ENCODE results near the gene PSTK. TPM values are rescaled to one million over a fixed set of nuclear protein-coding genes. Genes with fewer than 3 reads are reported as not detected.
A peak's percentile ranks its signal among the peaks of the same experiment; 100 is the strongest.

The PSTK gene
- total and polyA plus RNA-seq, 10 of the 15 experiments (the other 5 are each of a cell fraction or from before 2014, with no cell fraction given), result 1.8 to 7.1 (median 3.4) TPM

- TF ChIP-seq, protein P1, sequence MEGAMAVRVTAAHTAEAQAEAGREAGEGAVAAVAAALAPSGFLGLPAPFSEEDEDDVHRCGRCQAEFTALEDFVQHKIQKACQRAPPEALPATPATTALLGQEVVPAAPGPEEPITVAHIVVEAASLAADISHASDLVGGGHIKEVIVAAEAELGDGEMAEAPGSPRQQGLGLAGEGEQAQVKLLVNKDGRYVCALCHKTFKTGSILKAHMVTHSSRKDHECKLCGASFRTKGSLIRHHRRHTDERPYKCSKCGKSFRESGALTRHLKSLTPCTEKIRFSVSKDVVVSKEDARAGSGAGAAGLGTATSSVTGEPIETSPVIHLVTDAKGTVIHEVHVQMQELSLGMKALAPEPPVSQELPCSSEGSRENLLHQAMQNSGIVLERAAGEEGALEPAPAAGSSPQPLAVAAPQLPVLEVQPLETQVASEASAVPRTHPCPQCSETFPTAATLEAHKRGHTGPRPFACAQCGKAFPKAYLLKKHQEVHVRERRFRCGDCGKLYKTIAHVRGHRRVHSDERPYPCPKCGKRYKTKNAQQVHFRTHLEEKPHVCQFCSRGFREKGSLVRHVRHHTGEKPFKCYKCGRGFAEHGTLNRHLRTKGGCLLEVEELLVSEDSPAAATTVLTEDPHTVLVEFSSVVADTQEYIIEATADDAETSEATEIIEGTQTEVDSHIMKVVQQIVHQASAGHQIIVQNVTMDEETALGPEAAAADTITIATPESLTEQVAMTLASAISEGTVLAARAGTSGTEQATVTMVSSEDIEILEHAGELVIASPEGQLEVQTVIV (IDR thresholded peaks at IDR 0.05; ENCODE audit: borderline replicate concordance, partially characterized antibody), result peak; percentile 60
- TF ChIP-seq TAF1 (IDR thresholded peaks at IDR 0.05; ENCODE audit: borderline replicate concordance, low read depth, low read length), result peak; percentile 85; the same call in 1 of the 2 replicates
- 0 out of 2 replicates have a peak, but pooled peaks have one; percentile 25 for TF ChIP-seq BCL11A (IDR thresholded peaks at IDR 0.05; ENCODE audit: low read depth, low read length)
- no peak for TF ChIP-seq WRNIP1 (IDR thresholded peaks at IDR 0.05; ENCODE audit: borderline replicate concordance, low read depth, low read length)
- peak; percentile 86 for TF ChIP-seq POLR2AphosphoS5 (IDR thresholded peaks at IDR 0.05; ENCODE audit: low read length)
- peak; percentile 91 for TF ChIP-seq JUND (IDR thresholded peaks at IDR 0.05; ENCODE audit: low read depth, low read length)
- no peak for TF ChIP-seq ESRRA (IDR thresholded peaks at IDR 0.05; ENCODE audit: low read length)
- TF ChIP-seq SIX5 (IDR thresholded peaks at IDR 0.05; ENCODE audit: low read depth, low read length, severe bottlenecking), result no peak
- TF ChIP-seq IRF3 (IDR thresholded peaks at IDR 0.05), result no peak
- TF ChIP-seq POLR2AphosphoS2 (IDR thresholded peaks at IDR 0.05; ENCODE audit: low read depth, low read length), result 0 out of 2 replicates have a peak, but pooled peaks have one; percentile 56
- no peak for TF ChIP-seq ZNF217 (IDR thresholded peaks at IDR 0.05)
- TF ChIP-seq NFYB (IDR thresholded peaks at IDR 0.05; ENCODE audit: insufficient read depth, low read depth, low read length), result no peak
- no peak for TF ChIP-seq YBX1 (IDR thresholded peaks at IDR 0.05)
- TF ChIP-seq, protein P2, sequence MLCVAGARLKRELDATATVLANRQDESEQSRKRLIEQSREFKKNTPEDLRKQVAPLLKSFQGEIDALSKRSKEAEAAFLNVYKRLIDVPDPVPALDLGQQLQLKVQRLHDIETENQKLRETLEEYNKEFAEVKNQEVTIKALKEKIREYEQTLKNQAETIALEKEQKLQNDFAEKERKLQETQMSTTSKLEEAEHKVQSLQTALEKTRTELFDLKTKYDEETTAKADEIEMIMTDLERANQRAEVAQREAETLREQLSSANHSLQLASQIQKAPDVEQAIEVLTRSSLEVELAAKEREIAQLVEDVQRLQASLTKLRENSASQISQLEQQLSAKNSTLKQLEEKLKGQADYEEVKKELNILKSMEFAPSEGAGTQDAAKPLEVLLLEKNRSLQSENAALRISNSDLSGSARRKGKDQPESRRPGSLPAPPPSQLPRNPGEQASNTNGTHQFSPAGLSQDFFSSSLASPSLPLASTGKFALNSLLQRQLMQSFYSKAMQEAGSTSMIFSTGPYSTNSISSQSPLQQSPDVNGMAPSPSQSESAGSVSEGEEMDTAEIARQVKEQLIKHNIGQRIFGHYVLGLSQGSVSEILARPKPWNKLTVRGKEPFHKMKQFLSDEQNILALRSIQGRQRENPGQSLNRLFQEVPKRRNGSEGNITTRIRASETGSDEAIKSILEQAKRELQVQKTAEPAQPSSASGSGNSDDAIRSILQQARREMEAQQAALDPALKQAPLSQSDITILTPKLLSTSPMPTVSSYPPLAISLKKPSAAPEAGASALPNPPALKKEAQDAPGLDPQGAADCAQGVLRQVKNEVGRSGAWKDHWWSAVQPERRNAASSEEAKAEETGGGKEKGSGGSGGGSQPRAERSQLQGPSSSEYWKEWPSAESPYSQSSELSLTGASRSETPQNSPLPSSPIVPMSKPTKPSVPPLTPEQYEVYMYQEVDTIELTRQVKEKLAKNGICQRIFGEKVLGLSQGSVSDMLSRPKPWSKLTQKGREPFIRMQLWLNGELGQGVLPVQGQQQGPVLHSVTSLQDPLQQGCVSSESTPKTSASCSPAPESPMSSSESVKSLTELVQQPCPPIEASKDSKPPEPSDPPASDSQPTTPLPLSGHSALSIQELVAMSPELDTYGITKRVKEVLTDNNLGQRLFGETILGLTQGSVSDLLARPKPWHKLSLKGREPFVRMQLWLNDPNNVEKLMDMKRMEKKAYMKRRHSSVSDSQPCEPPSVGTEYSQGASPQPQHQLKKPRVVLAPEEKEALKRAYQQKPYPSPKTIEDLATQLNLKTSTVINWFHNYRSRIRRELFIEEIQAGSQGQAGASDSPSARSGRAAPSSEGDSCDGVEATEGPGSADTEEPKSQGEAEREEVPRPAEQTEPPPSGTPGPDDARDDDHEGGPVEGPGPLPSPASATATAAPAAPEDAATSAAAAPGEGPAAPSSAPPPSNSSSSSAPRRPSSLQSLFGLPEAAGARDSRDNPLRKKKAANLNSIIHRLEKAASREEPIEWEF (IDR thresholded peaks at IDR 0.05; ENCODE audit: insufficient replicate concordance, low read depth, low read length), result no peak
- no peak for TF ChIP-seq ZNF592 (IDR thresholded peaks at IDR 0.05)
These were observed at the start of gene PSTK (continued) for GRCh38 chr10:122980209-122981065.

All from GM12878 (cell line).